Measurements from ENCODE around the gene SEL1L2. TPM values are rescaled to one million over a fixed set of nuclear protein-coding genes. Genes with fewer than 3 reads are reported as not detected.

SEL1L2 gene
- total and polyA plus RNA-seq, 9 of the 15 experiments (the other 6 are each of a cell fraction or from before 2014, with no cell fraction given) = not detected

DNA sequence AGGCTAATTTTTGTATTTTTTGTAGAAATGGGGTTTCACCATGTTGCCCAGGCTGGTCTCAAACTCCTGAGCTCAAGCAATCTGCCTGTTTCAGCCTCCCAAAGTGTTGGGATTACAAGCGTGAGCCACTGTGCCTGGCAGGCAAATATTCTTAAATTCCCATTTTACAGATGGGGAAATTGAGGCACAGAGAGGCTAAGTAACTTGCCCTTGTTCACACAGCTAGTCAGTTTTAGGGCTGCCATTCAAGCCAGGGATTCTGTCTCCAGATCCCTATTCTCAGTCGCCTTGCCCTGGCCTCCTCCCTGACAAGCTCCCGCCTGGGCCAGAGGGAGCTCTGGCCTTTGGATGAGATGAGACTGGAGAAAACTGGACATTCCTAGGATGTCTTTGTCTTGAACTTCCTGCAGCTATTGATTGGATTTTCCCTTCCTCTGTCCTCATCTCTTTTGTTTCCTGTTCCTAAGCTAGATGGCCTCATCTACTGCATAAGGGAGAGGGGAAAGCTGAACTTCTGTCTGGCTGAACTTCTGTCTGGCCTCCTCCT is 115.1 kb downstream of the SEL1L2 start (continued):
- TF ChIP-seq, protein P1, sequence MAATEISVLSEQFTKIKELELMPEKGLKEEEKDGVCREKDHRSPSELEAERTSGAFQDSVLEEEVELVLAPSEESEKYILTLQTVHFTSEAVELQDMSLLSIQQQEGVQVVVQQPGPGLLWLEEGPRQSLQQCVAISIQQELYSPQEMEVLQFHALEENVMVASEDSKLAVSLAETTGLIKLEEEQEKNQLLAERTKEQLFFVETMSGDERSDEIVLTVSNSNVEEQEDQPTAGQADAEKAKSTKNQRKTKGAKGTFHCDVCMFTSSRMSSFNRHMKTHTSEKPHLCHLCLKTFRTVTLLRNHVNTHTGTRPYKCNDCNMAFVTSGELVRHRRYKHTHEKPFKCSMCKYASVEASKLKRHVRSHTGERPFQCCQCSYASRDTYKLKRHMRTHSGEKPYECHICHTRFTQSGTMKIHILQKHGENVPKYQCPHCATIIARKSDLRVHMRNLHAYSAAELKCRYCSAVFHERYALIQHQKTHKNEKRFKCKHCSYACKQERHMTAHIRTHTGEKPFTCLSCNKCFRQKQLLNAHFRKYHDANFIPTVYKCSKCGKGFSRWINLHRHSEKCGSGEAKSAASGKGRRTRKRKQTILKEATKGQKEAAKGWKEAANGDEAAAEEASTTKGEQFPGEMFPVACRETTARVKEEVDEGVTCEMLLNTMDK (IDR thresholded peaks at IDR 0.05; ENCODE audit: borderline replicate concordance, insufficient read depth, low read depth, low read length, poor library complexity, severe bottlenecking) = no peak
- TF ChIP-seq, protein P2, sequence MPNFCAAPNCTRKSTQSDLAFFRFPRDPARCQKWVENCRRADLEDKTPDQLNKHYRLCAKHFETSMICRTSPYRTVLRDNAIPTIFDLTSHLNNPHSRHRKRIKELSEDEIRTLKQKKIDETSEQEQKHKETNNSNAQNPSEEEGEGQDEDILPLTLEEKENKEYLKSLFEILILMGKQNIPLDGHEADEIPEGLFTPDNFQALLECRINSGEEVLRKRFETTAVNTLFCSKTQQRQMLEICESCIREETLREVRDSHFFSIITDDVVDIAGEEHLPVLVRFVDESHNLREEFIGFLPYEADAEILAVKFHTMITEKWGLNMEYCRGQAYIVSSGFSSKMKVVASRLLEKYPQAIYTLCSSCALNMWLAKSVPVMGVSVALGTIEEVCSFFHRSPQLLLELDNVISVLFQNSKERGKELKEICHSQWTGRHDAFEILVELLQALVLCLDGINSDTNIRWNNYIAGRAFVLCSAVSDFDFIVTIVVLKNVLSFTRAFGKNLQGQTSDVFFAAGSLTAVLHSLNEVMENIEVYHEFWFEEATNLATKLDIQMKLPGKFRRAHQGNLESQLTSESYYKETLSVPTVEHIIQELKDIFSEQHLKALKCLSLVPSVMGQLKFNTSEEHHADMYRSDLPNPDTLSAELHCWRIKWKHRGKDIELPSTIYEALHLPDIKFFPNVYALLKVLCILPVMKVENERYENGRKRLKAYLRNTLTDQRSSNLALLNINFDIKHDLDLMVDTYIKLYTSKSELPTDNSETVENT (CRISPR knock-in tag; IDR thresholded peaks at IDR 0.05) = no peak
- TF ChIP-seq, protein P3, sequence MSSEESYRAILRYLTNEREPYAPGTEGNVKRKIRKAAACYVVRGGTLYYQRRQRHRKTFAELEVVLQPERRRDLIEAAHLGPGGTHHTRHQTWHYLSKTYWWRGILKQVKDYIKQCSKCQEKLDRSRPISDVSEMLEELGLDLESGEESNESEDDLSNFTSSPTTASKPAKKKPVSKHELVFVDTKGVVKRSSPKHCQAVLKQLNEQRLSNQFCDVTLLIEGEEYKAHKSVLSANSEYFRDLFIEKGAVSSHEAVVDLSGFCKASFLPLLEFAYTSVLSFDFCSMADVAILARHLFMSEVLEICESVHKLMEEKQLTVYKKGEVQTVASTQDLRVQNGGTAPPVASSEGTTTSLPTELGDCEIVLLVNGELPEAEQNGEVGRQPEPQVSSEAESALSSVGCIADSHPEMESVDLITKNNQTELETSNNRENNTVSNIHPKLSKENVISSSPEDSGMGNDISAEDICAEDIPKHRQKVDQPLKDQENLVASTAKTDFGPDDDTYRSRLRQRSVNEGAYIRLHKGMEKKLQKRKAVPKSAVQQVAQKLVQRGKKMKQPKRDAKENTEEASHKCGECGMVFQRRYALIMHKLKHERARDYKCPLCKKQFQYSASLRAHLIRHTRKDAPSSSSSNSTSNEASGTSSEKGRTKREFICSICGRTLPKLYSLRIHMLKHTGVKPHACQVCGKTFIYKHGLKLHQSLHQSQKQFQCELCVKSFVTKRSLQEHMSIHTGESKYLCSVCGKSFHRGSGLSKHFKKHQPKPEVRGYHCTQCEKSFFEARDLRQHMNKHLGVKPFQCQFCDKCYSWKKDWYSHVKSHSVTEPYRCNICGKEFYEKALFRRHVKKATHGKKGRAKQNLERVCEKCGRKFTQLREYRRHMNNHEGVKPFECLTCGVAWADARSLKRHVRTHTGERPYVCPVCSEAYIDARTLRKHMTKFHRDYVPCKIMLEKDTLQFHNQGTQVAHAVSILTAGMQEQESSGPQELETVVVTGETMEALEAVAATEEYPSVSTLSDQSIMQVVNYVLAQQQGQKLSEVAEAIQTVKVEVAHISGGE (CRISPR knock-in tag; IDR thresholded peaks at IDR 0.05) = no peak
- TF ChIP-seq NFRKB (IDR thresholded peaks at IDR 0.05; ENCODE audit: low read depth) = no peak
- no peak for TF ChIP-seq GTF2E2 (tag; IDR thresholded peaks at IDR 0.05)
- TF ChIP-seq PHF21A (IDR thresholded peaks at IDR 0.05; ENCODE audit: borderline replicate concordance, low read depth) = no peak
- TF ChIP-seq CREBBP (IDR thresholded peaks at IDR 0.05; ENCODE audit: low read depth, low read length) = no peak
- no peak for TF ChIP-seq ZFX (CRISPR knock-in tag; IDR thresholded peaks at IDR 0.05)
- no peak for TF ChIP-seq HNRNPH1 (optimal IDR thresholded peaks at IDR 0.05; ENCODE audit: low read depth, low read length)

All from K562 (cell line).